HEK293T (cell line): ENCODE data around the gene TNFRSF13B.

ENCODE experiments used
- CTCF ChIA-PET: fragments of 350-600 bp; formaldehyde crosslinking; extraction: SDS; loops from one replicate; lab custom pipeline; 2021; ENCODE audit warnings: antibody characterized with exemption, inconsistent platforms; lab: Yijun Ruan, JAX
- POLR2A ChIA-PET: fragments of 350-600 bp; formaldehyde crosslinking; extraction: SDS; loops from one replicate; lab custom pipeline; 2020; ENCODE audit warnings: antibody characterized with exemption, inconsistent platforms; lab: Yijun Ruan, JAX
- DNase-seq: peaks from one replicate; pipeline ENCODE4 v3.0.0; 2012; ENCODE audit warnings: mixed read lengths; ENCODE audit errors: extremely low spot score
- ARNT ChIP-seq: fragments of 450-650 bp; IDR thresholded peaks from 2 replicates; pipeline ENCODE4 v1.6.1; 2017; ENCODE audit warnings: mild to moderate bottlenecking
- BHLHE40 ChIP-seq: fragments of 450-650 bp; IDR thresholded peaks from 2 replicates; pipeline ENCODE4 v1.6.1; 2016; ENCODE audit warnings: mild to moderate bottlenecking, moderate library complexity, borderline replicate concordance
- CTBP1 ChIP-seq: fragments of 450-650 bp; IDR thresholded peaks from 2 replicates; pipeline ENCODE4 v1.6.1; 2016; ENCODE audit warnings: borderline replicate concordance
- ELF4 ChIP-seq: fragments of 450-650 bp; IDR thresholded peaks from 2 replicates; pipeline ENCODE4 v1.6.1; 2017; ENCODE audit warnings: antibody characterized with exemption
- FOXA1 ChIP-seq: fragments of 450-650 bp; IDR thresholded peaks from 2 replicates; pipeline ENCODE4 v1.6.1; 2016; ENCODE audit warnings: mild to moderate bottlenecking
- FOXK2 ChIP-seq: fragments of 450-650 bp; IDR thresholded peaks from 2 replicates; pipeline ENCODE4 v1.6.1; 2016; ENCODE audit warnings: mild to moderate bottlenecking
- FOXM1 ChIP-seq: fragments of 450-650 bp; IDR thresholded peaks from 2 replicates; pipeline ENCODE4 v1.6.1; 2017; ENCODE audit warnings: mild to moderate bottlenecking, borderline replicate concordance
- HDGF ChIP-seq: fragments of 450-650 bp; IDR thresholded peaks from 2 replicates; pipeline ENCODE4 v1.6.1; 2017; ENCODE audit warnings: antibody characterized with exemption, borderline replicate concordance
- L3MBTL2 ChIP-seq: fragments of 450-650 bp; conservative IDR thresholded peaks from 2 replicates; pipeline ENCODE4 v1.6.1; 2016; ENCODE audit warnings: mild to moderate bottlenecking
- LEF1 ChIP-seq: fragments of 450-650 bp; IDR thresholded peaks from 2 replicates; pipeline ENCODE4 v1.6.1; 2017; ENCODE audit warnings: mild to moderate bottlenecking, borderline replicate concordance
- NFRKB ChIP-seq: fragments of 450-650 bp; IDR thresholded peaks from 2 replicates; pipeline ENCODE4 v1.6.1; 2016; ENCODE audit warnings: mild to moderate bottlenecking, moderate library complexity
- SP1 ChIP-seq: fragments of 450-650 bp; IDR thresholded peaks from 2 replicates; pipeline ENCODE4 v1.6.1; 2017
- SUZ12 ChIP-seq: fragments of 450-650 bp; IDR thresholded peaks from 2 replicates; pipeline ENCODE4 v1.6.1; 2016; ENCODE audit warnings: mild to moderate bottlenecking
- TARDBP ChIP-seq: fragments of 450-650 bp; IDR thresholded peaks from 2 replicates; pipeline ENCODE4 v1.6.1; 2016
- ZNF384 ChIP-seq: fragments of 450-650 bp; IDR thresholded peaks from 2 replicates; pipeline ENCODE4 v1.6.1; 2016
- TF ChIP-seq, protein P1 (sequence below): fragments of 450-650 bp; IDR thresholded peaks from 2 replicates; pipeline ENCODE4 v1.6.1; 2016

Gene TNFRSF13B

DNA sequence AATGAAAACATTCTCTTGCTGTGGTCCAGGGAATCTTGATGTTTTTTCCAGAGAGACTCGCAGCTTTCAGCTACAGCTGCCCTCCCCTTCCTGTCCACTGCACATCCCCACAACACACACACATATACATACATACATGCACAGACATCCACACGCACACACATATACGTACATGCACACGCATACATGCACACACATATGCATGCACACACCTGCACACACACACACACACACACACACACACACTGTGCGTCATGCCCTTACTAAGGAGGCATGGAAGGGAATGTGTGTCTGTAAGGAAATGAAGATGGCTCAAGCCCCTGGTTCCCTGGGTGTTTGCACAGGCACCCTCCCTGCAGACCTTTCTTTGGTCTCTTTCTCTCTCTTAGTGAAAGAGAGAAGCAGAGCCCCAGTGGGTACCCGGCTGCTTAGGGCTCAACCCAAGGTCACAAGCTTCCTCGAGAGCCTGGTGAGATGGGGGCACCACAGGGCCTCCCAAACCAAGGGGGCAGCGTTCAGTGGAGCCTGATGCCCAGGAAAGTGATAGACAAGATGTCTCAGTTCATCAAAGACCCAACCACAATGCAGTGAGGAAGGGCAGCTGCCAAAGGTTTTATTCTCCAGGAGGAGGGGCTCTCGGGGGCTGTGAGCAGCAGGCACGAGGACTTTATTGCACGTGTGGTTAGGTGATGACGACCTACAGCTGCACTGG lies 33.3 kb downstream of the TNFRSF13B start:
- CTCF ChIA-PET = interaction anchor here (0.6 kb wide), 1 partner anchor 368 kb away, joined by 3 read pairs; no protein-coding TSS in a partner anchor
- DNase-seq = no peak
- TF ChIP-seq LEF1 = no peak
- no peak for TF ChIP-seq ELF4
- TF ChIP-seq, protein P1, sequence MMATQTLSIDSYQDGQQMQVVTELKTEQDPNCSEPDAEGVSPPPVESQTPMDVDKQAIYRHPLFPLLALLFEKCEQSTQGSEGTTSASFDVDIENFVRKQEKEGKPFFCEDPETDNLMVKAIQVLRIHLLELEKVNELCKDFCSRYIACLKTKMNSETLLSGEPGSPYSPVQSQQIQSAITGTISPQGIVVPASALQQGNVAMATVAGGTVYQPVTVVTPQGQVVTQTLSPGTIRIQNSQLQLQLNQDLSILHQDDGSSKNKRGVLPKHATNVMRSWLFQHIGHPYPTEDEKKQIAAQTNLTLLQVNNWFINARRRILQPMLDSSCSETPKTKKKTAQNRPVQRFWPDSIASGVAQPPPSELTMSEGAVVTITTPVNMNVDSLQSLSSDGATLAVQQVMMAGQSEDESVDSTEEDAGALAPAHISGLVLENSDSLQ = no peak
- TF ChIP-seq SP1 = no peak
- no peak for TF ChIP-seq FOXA1
- no peak for TF ChIP-seq CTBP1
- TF ChIP-seq SUZ12 = no peak
- no peak for TF ChIP-seq FOXM1
- POLR2A ChIA-PET = no interaction called here

DNA sequence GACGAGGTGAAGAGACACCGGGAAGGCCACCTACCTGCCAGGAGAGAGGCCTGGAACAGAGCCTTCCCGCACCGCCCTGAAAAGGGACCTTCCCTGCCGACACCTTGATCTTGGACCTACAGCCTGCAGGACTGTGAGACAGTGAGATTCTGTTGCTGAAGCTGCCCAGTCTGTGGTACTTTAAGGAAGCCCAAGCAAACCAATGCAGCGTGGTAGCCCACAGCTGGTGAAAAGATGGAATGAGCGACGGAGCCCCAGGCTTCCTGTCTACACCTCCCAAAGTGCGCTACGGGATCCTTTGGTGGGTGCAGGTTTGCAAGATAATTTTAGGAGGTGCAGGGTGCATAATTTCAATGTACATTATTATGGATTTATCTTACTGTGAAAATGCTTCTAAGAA lies 33.9 kb downstream of the TNFRSF13B start:
- ChIA-PET CTCF (interaction anchor here (0.6 kb wide), 1 partner anchor 368 kb away, joined by 3 read pairs; no protein-coding TSS in a partner anchor), POLR2A (no interaction called here)
- TF ChIP-seq TARDBP (no peak), SUZ12 (no peak)
- DNase-seq = no peak

DNA sequence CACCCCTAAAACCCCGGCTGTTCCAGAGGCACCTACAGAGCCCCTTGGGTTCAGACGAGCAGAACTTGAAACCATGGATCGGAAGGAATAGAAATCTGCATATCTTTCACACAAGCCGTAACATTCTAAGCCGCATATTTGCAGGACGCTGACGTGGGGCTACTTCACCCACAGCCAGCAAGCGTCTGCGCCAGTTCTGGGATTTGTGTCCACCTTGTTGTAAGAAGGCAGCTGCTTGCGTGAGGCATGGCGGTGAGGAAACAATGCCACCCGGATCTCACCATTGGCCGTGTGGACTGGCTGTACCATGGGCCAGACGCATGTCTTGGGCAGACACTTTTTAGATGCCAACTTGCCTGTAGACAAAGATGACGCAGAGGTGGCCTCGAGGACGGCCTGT lies 34.5 kb downstream of the TNFRSF13B start:
- TF ChIP-seq CTBP1 = no peak
- no peak for TF ChIP-seq SP1
- no peak for TF ChIP-seq FOXM1
- no peak for TF ChIP-seq ELF4
- TF ChIP-seq BHLHE40 = no peak
- no peak for TF ChIP-seq ARNT
- TF ChIP-seq, protein P1 = no peak
- TF ChIP-seq HDGF = no peak
- TF ChIP-seq L3MBTL2 = no peak
- TF ChIP-seq NFRKB = no peak
- no peak for TF ChIP-seq TARDBP
- TF ChIP-seq FOXK2 = no peak
- TF ChIP-seq FOXA1 = no peak
- TF ChIP-seq LEF1 = no peak
- no peak for TF ChIP-seq SUZ12
- no peak for TF ChIP-seq ZNF384
- ChIA-PET CTCF (interaction anchor here (1.0 kb wide), 1 partner anchor 54 kb away, joined by 3 read pairs; no protein-coding TSS in a partner anchor), POLR2A (no interaction called here)
- DNase-seq = no peak

DNA sequence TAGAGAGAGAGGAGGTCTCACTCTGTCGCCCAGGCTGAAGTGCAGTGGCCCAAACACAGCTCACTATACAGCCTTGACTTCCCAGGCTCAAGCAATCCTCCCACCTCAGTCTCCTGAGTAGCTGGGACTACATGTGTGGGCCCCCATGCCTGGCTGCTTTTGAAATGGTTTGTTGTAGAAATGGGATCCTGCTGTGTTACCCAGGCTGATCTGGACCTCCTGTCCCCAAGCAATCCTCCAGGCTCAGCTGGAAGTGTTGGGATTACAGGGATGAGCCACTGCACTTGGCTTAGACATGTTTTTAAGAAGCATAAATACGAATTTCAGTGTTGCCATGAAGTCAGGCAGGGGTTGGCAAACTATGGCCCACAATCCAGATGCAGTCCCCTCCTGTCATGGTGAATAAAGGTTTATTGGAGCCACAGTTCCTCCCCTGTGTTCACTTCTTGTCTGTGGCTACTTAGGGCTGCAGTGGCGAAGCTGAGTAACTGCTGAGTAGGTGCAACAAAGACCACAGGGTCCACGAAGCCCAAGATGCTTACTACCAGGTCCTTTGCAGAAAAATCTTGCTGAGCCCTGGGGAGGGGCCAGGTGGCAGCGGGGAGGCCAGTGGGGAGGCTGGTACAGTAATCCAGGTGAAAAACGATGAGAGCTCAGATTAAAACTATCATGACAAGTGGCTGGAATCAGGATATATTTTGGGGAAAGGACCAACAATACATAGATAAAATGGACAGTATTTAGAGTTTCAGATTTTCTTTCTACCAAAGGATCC lies 35.2 kb downstream of the TNFRSF13B start:
- CTCF ChIA-PET = interaction anchor here (1.0 kb wide), 1 partner anchor 55 kb away, joined by 3 read pairs; no protein-coding TSS in a partner anchor

DNA sequence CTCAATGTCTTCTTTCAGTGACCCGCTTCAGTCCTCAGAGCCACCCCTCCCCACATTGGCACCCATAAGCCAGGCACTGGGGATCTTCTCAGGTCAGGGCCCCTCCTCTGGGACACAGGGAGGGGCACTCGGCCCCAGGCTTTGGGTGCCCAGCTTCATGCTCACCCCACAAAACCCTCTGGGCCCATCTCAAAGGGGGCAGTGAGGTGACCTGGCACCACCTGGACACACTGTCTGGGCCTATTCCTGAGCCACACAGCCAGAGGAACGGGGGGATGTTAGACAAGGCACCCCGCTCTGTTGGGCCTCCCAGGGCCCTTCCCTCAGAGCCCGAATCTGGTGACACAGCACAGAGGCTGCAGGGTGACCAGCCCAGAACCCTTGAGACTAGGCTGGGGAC lies 36.1 kb downstream of the TNFRSF13B start:
- ChIA-PET POLR2A (no interaction called here), CTCF (no interaction called here)
- TF ChIP-seq BHLHE40 (no peak), CTBP1 (no peak), ELF4 (no peak), L3MBTL2 (no peak), SP1 (no peak), ARNT (no peak)
- DNase-seq = no peak

More for the DNA sequence above, 35.2 kb downstream of the TNFRSF13B start:
- TF ChIP-seq NFRKB (no peak), ELF4 (no peak), FOXK2 (no peak), FOXA1 (no peak), HDGF (no peak), CTBP1 (no peak), L3MBTL2 (no peak), TARDBP (no peak), SP1 (no peak)
- POLR2A ChIA-PET = no interaction called here
- DNase-seq = no peak

DNA sequence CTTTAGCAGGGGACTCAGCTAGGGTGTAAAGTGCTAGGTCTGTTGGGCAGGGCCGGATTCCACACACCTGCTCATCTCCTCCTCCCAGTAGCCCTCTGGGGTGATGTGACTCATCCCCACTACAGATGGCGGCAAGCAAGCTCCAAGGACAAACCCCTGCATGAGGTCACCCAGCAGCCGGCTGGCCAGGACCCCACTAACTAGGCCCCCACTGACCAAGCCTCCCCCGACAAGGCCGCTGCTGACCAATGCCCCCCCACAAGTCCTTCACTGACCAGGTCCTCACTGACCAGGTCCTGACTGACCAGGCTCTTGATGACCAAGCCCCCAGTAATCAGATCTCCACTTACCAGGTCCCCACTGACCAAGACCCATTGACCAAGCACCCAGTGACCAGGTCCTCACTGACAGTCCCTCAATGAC lies 36.7 kb downstream of the TNFRSF13B start:
- POLR2A ChIA-PET = no interaction called here
- no peak for DNase-seq
- TF ChIP-seq BHLHE40 = no peak
- no peak for TF ChIP-seq SUZ12
- no peak for TF ChIP-seq ZNF384
- TF ChIP-seq SP1 = no peak
- TF ChIP-seq L3MBTL2 = no peak
- no peak for TF ChIP-seq FOXK2
- no peak for TF ChIP-seq ELF4
- no peak for TF ChIP-seq LEF1
- TF ChIP-seq FOXM1 = no peak
- no peak for TF ChIP-seq CTBP1
- TF ChIP-seq NFRKB = no peak
- no peak for TF ChIP-seq FOXA1
- no peak for TF ChIP-seq TARDBP
- CTCF ChIA-PET = no interaction called here
